Activated CD8-positive, alpha-beta T cell treated with anti-CD3 and anti-CD28 coated beads, Interleukin-2, amount 10 ng/mL, durations not matched to agents 7 days and 5 days (primary cell): ENCODE measurements around the gene S100A5. TPM values are rescaled to one million over a fixed set of nuclear protein-coding genes. Genes with fewer than 3 reads are reported as not detected.
A peak's percentile ranks its signal among the peaks of the same experiment; 100 is the strongest.
"Not testable (repeated sequence)": the region's sequence is repeated elsewhere in the genome, so short reads cannot be mapped to it uniquely, and the experiment has no call there.

Experiments
- ATAC-seq: fragments of 150-1000 bp; cut with Tn5 transposase; one replicate; pipeline ENCODE4 v1.10.0; 2021; ENCODE audit warnings: moderate library complexity
- CTCF ChIA-PET: fragments of 350-600 bp; sonication (Branson Sonifier 250); formaldehyde crosslinking; loops from one replicate; lab custom pipeline; 2021; ENCODE audit warnings: antibody characterized with exemption; lab: Charles Lee
- POLR2A ChIA-PET: fragments of 350-600 bp; sonication (Branson Sonifier 250); formaldehyde crosslinking; loops from one replicate; lab custom pipeline; 2021; ENCODE audit warnings: antibody characterized with exemption; lab: Charles Lee
- DNase-seq: peaks from one replicate; pipeline ENCODE4 v3.0.0-alpha.2; 2020
- H3K27ac Mint-ChIP-seq: one replicate; pipeline ENCODE4 v1.8.0; 2021; ENCODE audit warnings: mild to moderate bottlenecking, mixed read lengths
- H3K27me3 Mint-ChIP-seq: one replicate; pipeline ENCODE4 v1.8.0; 2021; ENCODE audit warnings: low read depth, mixed read lengths
- H3K36me3 Mint-ChIP-seq: one replicate; pipeline ENCODE4 v1.8.0; 2021; ENCODE audit warnings: low read depth, mixed read lengths
- H3K4me1 Mint-ChIP-seq: one replicate; pipeline ENCODE4 v1.8.0; 2021; ENCODE audit warnings: low read depth, mixed read lengths
- H3K4me3 Mint-ChIP-seq: one replicate; pipeline ENCODE4 v1.8.0; 2021; ENCODE audit warnings: mild to moderate bottlenecking, mixed read lengths
- H3K9me3 Mint-ChIP-seq: one replicate; pipeline ENCODE4 v1.8.0; 2022; ENCODE audit warnings: mixed read lengths; ENCODE audit not compliant: insufficient read depth
- total RNA-seq, 2 experiments: library from RNA; stranded (reverse); gene quantifications; one replicate each; pipeline ENCODE4 v1.2.3, GENCODE V29; 2021

S100A5 gene
- total RNA-seq, 2 experiments from 2014 or later = 1.8 to 1.9 TPM

DNA sequence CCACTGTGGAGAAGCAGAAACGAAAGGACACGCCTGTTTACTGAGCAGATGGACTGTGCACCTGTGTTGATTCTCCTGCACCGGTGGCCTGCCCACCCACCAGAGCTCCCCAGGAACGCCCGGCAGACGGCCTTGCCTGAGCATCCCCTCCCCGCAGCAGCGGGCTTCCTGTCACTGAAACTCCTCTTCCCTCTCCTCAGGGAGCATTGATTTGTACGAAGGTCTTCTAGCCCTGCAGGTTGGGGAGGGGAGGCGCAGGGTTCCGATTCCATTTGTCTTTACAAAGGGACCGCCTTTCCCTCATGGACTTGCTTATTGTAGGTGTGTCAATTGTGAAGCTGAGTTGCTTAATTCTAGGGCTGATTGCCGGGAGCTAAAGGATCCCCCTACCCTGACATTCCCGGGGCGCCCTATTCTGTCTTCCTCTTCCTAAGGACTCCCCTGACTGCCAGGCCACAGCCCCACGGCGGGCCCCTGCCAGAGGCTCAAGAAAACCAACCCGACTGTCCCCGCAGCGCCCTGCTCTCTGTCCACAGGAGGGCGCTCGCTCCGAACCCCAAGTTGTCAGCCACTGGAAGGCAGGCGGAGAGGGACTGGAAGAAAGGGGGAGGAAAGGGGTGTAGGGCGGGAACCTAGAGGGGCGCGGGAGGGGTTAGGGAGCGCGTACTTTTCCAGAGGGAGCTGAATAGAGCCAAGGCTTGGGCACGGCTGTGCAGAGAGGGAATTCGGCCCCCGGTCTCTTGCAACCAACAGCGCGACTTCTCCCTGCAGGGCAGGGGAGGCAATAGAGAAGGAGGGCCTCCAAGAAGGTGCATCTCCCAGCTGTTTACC, 7.8 kb downstream of the S100A5 start:
- Mint-ChIP-seq H3K36me3 (peaks cover 33% of the 10 kb centered on the region), H3K27ac (peak overlapping the region; percentile 90), H3K4me1 (peaks cover 63% of the 10 kb centered on the region), H3K9me3 (no peaks in the 10 kb centered on the region), H3K4me3 (peak overlapping the region; percentile 98), H3K27me3 (no peaks in the 10 kb centered on the region)
- DNase-seq = peak; percentile 86
- POLR2A ChIA-PET = interaction anchor here (0.9 to 4.2 kb wide), 14 partner anchors 8 to 1769 kb away, joined by 3 to 89 read pairs (median 4); partner anchors contain the start of genes CHTOP, ILF2, S100A4 and S100A5
- CTCF ChIA-PET = interaction anchor here (0.8 to 8.3 kb wide), 30 partner anchors 8 to 238 kb away, joined by 3 to 245 read pairs (median 6); partner anchors contain the start of genes CHTOP, ILF2, S100A1 and S100A13
- ATAC-seq = peak; percentile 29

DNA sequence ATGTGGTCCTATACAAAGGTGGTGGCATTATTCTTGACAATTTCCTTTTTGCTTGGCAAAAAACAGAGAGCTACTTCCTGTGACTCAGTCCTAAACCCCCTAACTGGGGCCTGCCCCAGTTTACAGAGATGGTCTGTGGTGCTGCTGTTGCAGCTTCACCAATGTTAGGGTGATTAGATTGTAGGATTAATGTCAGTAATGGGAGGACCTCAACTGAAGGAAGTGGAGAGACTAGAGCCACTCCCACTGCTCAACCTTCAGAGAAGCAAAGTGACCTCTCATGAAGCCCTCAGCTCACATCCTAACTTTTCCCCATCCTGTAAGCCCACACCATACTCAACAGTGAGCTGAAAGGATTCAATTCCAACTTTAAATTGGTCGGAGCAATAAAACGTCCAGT, 8.6 kb downstream of the S100A5 start:
- Mint-ChIP-seq H3K36me3 (peaks cover 33% of the 10 kb centered on the region), H3K27ac (peak overlapping the region; percentile 90), H3K4me3 (peak overlapping the region; percentile 98), H3K4me1 (peaks cover 55% of the 10 kb centered on the region), H3K27me3 (no peaks in the 10 kb centered on the region), H3K9me3 (no peaks in the 10 kb centered on the region)
- ChIA-PET CTCF (interaction anchor here (0.8 to 8.3 kb wide), 28 partner anchors 9 to 239 kb away, joined by 3 to 245 read pairs (median 6); partner anchors contain the start of genes ILF2, S100A1, S100A13 and S100A14), POLR2A (interaction anchor here (1.0 to 2.8 kb wide), 13 partner anchors 9 to 138 kb away, joined by 3 to 19 read pairs (median 4); partner anchors contain the start of genes CHTOP, ILF2, S100A4 and S100A5)
- peak; percentile 70 for DNase-seq
- peak; percentile 38 for ATAC-seq

DNA sequence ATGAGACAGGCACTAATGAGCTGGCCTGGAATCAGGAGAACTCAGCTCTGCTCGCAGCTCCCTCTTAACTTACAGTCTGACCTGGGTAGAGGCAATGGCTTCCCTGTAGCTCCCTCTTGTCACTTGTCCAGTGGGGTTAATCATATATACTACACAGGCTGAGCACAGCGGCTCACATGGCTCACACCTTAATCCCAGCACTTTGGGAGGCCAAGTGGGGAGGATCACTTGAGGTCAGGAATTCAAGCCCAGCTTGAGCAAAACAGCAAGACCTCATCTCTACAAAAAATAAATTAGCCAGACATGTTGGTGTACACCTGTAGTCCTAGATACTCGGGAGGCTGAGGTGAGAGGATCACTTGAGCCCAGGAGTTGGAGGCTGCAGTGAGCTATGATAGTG, 9.1 kb downstream of the S100A5 start:
- Mint-ChIP-seq H3K4me1 (peaks cover 49% of the 10 kb centered on the region), H3K36me3 (peaks cover 31% of the 10 kb centered on the region), H3K9me3 (no peaks in the 10 kb centered on the region), H3K27ac (peak overlapping the region; percentile 80), H3K4me3 (no peak overlapping the region), H3K27me3 (no peaks in the 10 kb centered on the region)
- DNase-seq (peak; percentile 19), ATAC-seq (no peak)
- CTCF ChIA-PET = interaction anchor here (0.9 to 8.3 kb wide), 21 partner anchors 8 to 240 kb away, joined by 3 to 245 read pairs (median 9); partner anchors contain the start of genes S100A14, S100A16, S100A2 and S100A3
- POLR2A ChIA-PET = interaction anchor here (1.0 to 2.8 kb wide), 12 partner anchors 9 to 128 kb away, joined by 3 to 19 read pairs (median 4); partner anchors contain the start of genes CHTOP, S100A4 and S100A5

DNA sequence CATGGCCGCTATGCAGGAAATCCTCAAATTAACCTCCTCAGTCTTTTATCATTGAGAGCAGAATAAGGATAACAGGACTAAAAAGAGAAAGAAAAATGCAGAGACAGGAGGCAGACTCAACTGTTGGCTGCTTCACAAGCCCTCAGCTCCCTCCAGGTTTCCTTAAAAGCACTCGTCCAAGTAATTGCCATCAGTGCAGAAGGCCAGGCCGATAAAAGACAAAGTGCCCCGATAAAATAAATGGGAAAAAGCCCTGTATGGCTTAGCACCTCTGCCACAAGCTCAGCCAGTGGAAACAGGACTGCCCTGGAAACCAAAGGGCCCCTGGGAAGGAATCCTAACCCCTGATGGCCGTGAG, 13.1 kb downstream of the S100A5 start:
- no peak for ATAC-seq
- no peak for DNase-seq
- H3K27me3 Mint-ChIP-seq = no peaks in the 10 kb centered on the region
- CTCF ChIA-PET = interaction anchor here (4.4 to 6.2 kb wide), 2 partner anchors 17 to 41 kb away, joined by 20 to 48 read pairs; no protein-coding TSS in a partner anchor
- peaks cover 23% of the 10 kb centered on the region for H3K4me1 Mint-ChIP-seq
- H3K27ac Mint-ChIP-seq = no peak overlapping the region
- POLR2A ChIA-PET = no interaction called here
- H3K9me3 Mint-ChIP-seq = no peaks in the 10 kb centered on the region
- peaks cover 6% of the 10 kb centered on the region for H3K36me3 Mint-ChIP-seq
- H3K4me3 Mint-ChIP-seq = no peak overlapping the region

DNA sequence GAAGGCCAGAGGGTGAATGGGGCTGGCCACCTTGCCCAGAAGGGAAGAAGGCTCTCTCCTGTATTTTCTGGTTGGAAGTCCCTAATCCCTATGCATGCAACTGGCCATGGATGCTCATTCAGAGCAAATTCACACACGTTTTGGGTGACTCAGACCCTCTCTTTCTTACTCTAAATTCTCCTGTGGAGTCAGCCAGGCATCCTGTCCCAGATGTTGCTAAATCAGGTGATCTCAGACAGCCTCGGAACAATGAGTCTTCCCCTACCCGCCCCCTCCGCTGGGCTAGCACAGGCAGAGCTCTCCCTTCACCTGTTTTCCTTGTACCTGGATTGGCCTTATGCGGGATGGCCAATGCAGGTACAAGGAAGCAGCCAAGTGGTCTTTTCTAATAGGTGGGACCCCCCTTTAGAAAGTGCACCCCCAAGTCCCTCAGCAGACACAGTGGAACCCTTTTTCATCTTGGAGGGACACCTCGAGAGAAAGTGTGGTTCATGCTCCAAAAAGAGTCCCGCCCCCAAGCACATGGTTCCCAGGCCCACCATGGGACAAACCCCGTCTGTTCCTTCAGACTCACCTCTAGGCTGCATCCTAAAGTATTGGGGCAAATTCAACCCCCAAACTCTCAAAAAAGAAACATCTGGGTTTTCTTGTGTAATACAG, 13.6 kb downstream of the S100A5 start:
- Mint-ChIP-seq H3K27ac (no peak overlapping the region), H3K36me3 (peaks cover 5% of the 10 kb centered on the region), H3K9me3 (no peaks in the 10 kb centered on the region), H3K4me1 (peaks cover 23% of the 10 kb centered on the region), H3K27me3 (no peaks in the 10 kb centered on the region), H3K4me3 (no peak overlapping the region)
- ChIA-PET CTCF (interaction anchor here (0.7 to 6.2 kb wide), 3 partner anchors 17 to 607 kb away, joined by 3 to 48 read pairs (median 20); no protein-coding TSS in a partner anchor), POLR2A (no interaction called here)
- ATAC-seq (no peak), DNase-seq (no peak)

DNA sequence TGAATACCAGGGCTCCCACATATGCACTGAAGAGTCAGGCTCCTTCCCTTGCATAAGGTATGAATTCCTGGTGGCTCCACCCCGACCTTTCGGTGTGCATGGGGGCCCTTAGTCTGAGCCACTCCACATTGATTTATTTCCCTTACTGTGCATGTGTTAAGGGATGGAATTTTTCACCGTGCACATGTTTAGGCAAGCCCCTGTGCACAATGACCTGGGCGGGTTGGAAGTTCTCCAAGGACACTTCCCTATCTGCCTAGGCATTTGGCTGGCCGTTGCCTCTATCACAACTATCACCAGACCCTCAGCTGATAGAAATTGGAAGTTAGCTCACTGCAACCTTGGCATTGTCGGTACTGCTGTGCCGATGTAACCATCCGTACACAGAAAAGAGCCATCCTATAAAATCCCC, 14.6 kb downstream of the S100A5 start:
- DNase-seq (no peak), ATAC-seq (no peak)
- Mint-ChIP-seq H3K4me3 (no peak overlapping the region), H3K27ac (no peak overlapping the region), H3K36me3 (peaks cover 5% of the 10 kb centered on the region), H3K9me3 (no peaks in the 10 kb centered on the region), H3K4me1 (peaks cover 16% of the 10 kb centered on the region), H3K27me3 (no peaks in the 10 kb centered on the region)
- ChIA-PET POLR2A (no interaction called here), CTCF (interaction anchor here (1.0 to 6.2 kb wide), 5 partner anchors 16 to 46 kb away, joined by 3 to 48 read pairs (median 5); partner anchors contain the start of gene S100A4)

DNA sequence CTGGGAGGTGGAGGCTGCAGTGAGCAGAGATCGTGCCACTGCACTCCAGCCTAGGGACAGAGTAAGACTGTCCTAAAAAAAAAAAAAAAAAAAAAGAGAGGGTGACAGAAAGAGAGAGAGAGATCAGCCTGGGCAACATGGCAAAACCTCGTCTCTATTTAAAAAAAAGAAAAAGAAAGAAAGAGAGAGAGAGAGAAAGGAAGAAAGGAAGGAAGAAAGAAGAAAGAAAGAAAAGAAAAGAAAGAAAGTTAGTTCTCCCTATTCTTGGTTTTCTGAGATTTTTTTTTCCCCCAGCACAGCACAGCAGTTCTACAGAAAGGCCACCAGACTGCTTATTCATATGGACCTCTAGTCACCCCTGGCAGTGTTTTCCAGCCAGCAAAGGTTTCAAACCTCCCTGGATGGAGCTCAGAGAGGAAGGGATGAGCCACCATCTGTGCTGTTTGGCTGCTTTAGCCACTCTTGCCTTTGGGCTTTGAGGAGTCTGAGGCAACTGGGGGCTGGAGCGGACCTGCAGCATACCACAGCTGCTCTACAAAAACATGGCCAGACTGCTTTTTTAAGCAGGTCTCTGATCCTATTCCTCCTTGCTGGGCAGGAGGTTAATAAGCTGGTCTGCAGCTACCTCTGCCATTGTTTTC, 15.5 kb downstream of the S100A5 start:
- H3K9me3 Mint-ChIP-seq = no peaks in the 10 kb centered on the region
- no peaks in the 10 kb centered on the region for H3K27me3 Mint-ChIP-seq
- no peak overlapping the region for H3K4me3 Mint-ChIP-seq
- H3K27ac Mint-ChIP-seq = no peak overlapping the region
- ATAC-seq (no peak), DNase-seq (no peak)
- peaks cover 3% of the 10 kb centered on the region for H3K36me3 Mint-ChIP-seq
- ChIA-PET POLR2A (interaction anchor here (0.6 to 0.8 kb wide), 2 partner anchors 25 to 179 kb away, joined by 3 read pairs; no protein-coding TSS in a partner anchor), CTCF (interaction anchor here (1.0 to 6.2 kb wide), 5 partner anchors 15 to 47 kb away, joined by 3 to 48 read pairs (median 5); partner anchors contain the start of gene S100A4)
- H3K4me1 Mint-ChIP-seq = peaks cover 17% of the 10 kb centered on the region

DNA sequence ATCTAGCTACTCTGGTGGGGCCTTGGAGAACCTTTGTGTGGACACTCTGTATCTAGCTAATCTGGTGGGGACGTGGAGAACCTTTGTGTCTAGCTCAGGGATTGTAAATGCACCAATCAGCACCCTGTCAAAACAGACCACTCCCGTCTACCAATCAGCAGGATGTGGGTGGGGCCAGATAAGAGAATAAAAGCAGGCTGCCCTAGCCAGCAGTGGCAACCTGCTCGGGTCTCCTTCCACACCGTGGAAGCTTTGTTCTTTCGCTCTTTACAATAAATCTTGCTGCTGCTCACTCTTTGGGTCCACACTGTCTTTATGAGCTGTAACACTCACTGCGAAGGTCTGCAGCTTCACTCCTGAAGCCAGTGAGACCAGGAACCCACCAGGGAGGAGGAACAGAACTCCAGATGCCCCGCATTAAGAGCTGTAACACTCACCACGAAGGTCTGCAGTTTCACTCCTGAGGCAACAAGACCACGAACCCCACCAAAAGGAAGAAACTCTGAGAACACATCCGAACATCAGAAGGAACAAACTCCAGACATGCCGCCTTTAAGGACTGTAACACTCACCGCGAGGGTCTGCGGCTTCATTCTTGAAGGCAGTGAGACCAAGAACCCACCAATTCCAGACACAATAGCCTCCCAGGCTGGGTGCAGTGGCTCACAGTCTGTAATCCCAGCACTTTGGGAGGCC, 18.2 kb downstream of the S100A5 start:
- not testable (repeated sequence) for H3K9me3 Mint-ChIP-seq, DNase-seq, H3K36me3 Mint-ChIP-seq, H3K4me3 Mint-ChIP-seq, ATAC-seq, H3K27me3 Mint-ChIP-seq
- ChIA-PET POLR2A (interaction anchor here (0.8 to 1.4 kb wide), 3 partner anchors 9 to 23 kb away, joined by 3 to 4 read pairs (median 3); partner anchors contain the start of gene S100A6), CTCF (interaction anchor here (1.2 to 6.2 kb wide), 6 partner anchors 10 to 46 kb away, joined by 3 to 48 read pairs (median 6); partner anchors contain the start of genes S100A4 and S100A5)
- H3K27ac Mint-ChIP-seq = peak overlapping the region; percentile 76
- peaks cover 22% of the 10 kb centered on the region for H3K4me1 Mint-ChIP-seq

DNA sequence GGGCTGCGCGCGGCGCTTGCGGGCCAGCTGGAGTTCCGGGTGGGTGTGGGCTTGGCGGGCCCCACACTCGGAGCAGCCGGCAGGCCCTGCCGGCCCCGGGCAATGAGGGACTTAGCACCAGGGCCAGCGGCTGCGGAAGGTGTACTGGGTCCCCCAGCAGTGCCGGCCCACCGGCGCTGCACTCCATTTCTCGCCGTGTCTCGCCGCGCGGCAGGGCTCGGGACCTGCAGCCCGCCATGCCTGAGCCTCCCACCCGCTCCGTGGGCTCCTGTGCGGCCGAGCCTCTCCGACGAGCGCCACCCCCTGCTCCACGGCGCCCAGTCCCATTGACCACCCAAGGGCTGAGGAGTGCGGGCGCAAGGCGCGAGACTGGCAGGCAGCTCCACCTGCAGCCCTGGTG, 18.9 kb downstream of the S100A5 start:
- H3K4me3 Mint-ChIP-seq, H3K27me3 Mint-ChIP-seq, DNase-seq, H3K27ac Mint-ChIP-seq, H3K9me3 Mint-ChIP-seq, ATAC-seq, H3K36me3 Mint-ChIP-seq: not testable (repeated sequence)
- ChIA-PET CTCF (interaction anchor here (1.2 to 6.2 kb wide), 11 partner anchors 11 to 50 kb away, joined by 3 to 48 read pairs (median 8); partner anchors contain the start of genes S100A4 and S100A5), POLR2A (interaction anchor here (1.2 to 1.4 kb wide), 2 partner anchors 10 to 23 kb away, joined by 3 to 4 read pairs; no protein-coding TSS in a partner anchor)
- H3K4me1 Mint-ChIP-seq = peaks cover 22% of the 10 kb centered on the region

DNA sequence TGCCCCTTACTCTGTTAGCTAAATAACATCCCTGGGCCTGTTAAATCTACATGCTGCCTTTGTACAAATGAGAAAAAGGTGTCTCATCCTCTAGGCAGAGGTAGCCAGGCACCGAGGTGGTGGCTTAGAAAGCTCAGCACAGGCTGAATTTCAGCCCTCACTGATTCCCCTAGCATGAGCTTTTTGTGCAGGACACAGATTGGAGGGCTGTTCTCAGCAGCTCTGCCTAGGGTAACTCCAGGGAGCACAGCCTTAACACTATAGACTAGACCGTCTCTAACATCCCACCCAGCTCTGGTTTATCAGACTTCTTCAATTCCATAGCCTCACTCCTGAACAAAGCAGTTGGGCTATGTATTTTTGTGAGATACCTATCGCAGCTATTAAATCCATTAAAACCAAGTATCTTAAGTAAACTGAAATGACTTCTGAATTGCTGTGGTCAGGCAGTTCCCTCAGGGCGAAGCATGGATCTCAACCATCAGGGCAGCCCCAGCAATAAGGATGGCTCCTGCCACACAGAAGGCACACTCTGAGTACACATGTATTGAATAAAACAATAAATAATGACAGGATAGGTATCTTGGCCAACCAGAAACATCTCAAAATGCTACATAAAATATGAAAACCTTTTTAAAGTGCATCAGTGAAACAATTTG, 19.8 kb downstream of the S100A5 start:
- H3K27me3 Mint-ChIP-seq = peaks cover 3% of the 10 kb centered on the region
- no peaks in the 10 kb centered on the region for H3K9me3 Mint-ChIP-seq
- ChIA-PET CTCF (interaction anchor here (1.0 to 3.5 kb wide), 10 partner anchors 10 to 51 kb away, joined by 3 to 35 read pairs (median 8); partner anchors contain the start of genes S100A4 and S100A6), POLR2A (interaction anchor here (0.7 to 1.1 kb wide), 4 partner anchors 11 to 470 kb away, joined by 3 to 4 read pairs (median 3); partner anchors contain the start of genes RPS27 and S100A6)
- H3K4me1 Mint-ChIP-seq = peaks cover 23% of the 10 kb centered on the region
- DNase-seq (no peak), ATAC-seq (no peak)
- H3K36me3 Mint-ChIP-seq = peaks cover 3% of the 10 kb centered on the region
- H3K27ac Mint-ChIP-seq = no peak overlapping the region
- no peak overlapping the region for H3K4me3 Mint-ChIP-seq
